HG02981 (cell line): ENCODE results near the gene IPO5.
A peak's percentile ranks its signal among the peaks of the same experiment; 100 is the strongest.
"Not testable (repeated sequence)": the region's sequence is repeated elsewhere in the genome, so short reads cannot be mapped to it uniquely, and the experiment has no call there.

Experiments
- ATAC-seq: cut with Tn5 transposase; IDR thresholded peaks from one replicate; pipeline ENCODE4 v1.9.1; 2021; ENCODE audit warnings: mild to moderate bottlenecking, moderate library complexity; ENCODE audit not compliant: unreplicated experiment

IPO5 gene

DNA sequence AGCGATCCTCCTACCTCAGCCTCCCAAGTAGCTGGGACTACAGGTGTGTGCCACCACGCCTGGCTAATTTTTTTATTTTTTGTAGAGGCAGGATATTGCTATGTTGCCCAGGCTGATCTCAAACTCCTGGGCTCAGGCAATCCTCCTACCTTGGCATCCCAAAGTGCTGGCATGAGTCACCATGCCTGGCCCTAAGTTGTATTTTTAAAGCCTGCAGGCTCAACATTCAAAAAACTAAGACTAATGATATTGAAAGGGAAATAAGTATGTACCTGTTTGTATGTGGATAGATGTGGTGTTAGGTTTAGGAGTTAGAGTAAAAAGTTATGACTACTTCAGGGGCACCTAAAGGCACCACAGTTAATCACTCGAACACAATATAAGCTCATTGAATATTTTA is 5.4 kb upstream of the IPO5 start:
- no peak for ATAC-seq

DNA sequence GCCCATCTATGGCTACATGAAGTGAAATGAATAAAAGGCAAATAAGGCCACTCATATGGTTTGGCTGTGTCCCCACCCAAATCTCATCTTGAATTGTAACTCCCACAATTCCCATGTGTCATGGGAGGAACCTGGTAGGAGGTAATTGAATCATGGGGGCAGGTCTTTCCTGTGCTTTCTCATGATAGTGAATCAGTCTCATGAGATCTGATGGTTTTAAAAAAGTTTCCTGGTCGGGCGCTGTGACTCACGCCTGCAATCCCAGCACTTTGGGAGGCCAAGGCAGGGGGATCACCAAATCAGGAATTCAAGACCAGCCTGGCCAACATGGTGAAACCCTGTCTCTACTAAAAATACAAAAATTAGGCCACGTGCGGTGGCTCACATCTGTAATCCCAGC is 4.2 kb upstream of the IPO5 start:
- not testable (repeated sequence) for ATAC-seq

DNA sequence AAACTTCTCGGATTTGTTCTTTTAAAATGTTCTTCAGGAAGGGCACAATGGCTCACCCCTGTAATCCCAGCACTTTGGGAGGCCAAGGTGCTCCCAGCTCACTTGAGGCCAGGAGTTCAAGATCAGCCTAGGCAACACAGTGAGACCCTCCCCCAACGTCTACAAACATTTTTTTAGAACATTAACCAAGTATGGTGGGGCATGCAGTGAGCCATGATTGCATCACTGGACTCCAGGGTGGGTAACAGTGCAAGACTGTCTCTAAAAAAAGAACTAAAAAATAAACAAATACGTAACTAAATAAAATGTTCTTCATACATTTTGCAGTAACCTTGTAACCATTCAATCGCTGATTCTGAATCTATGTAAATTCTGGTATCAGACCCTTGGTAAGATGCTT is 2.1 kb upstream of the IPO5 start:
- no peak for ATAC-seq

DNA sequence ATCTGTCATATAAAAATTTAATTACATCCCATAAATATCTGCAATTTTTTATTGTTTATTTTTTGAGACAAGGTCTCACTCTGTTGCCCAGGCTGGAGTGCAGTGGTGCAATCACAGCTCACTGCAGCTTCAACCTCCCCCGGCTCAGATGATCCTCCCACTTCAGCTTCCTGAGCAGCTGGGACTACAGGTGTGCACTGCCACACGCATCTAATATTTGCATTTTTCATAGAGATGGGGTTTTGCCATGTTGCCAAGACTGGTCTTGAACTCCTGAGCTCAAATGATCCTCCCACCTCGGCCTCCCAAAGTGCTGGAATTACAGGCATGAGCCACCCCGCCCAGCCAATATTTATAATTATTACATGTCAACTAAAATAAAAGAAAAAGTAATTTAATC is 644 bp upstream of the IPO5 start:
- peak; percentile 54 for ATAC-seq

DNA sequence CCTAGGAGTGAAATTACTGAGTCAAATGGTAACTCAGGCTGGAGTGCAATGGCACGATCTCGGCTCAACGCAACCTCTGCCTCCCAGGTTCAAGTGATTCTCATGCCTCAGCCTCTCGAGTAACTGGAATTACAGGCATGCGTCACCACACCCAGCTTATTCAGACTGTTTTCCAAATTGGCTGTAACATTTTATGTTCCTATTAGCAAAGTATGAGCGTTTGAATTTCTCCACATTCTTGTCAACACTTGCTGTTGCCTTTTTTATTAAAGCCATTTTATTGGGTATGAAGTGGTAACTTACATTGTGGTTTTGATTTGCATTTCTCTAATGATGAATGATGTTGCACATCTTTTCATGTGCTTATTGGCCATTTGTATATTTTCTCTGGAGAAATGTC is 7.9 kb downstream of the IPO5 start:
- ATAC-seq: no peak

DNA sequence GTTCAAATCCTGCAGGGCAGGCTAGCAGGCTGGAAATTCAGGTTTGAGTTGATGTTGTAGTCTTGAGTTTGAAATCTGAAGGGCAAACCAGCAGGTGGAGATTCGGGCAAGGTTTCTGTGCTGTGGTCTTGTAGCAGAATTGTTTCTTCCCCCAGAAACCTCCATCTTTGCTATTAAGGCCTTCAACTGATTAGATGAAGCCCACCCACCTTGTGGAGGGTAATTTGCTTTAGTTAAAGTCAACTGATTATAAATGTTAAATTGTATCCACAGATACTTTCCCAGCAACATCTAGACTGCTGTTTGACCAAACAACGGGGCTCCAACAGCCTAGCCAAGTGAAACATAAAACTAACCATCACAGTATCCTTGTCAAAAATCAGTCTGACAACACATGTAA is 9.4 kb downstream of the IPO5 start:
- no peak for ATAC-seq

DNA sequence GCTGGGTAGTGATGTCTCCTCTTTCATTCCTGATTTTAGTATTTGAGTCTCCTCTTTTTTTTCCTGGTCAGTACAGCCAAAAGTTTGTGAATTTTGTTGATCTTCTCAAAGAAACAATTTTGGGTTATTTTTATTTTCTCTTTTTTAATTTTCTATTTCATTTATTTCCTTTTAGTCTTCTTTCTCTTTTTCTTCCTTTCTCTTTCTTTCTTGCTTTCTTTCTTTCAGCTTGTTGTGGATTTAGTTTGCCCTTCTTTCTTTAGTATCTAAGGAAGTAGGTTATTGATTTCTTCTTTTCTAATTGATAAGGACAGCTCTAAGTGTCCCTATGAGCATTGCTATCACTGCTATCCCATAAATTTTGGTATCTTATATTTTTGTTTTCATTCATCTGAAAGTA is 13.8 kb downstream of the IPO5 start:
- no peak for ATAC-seq

DNA sequence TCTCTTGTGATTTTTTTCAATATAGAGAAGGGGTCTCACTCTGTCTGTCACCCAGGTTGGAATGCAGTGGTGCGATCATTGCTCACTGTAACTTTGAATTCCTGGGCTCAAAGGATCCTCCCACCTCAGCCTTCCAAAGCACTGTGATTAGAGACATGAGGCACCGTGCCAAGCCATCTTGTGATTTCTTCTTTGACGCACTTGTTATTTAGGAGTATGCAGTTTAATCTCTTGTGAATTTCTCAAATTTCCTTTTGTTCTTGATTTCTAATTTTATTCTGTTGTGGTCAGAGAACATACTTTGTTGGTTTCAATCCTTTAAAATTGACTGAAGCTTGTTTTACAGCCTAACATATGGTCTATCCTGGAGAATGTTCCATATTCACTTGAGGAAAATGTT is 14.5 kb downstream of the IPO5 start:
- ATAC-seq: no peak

DNA sequence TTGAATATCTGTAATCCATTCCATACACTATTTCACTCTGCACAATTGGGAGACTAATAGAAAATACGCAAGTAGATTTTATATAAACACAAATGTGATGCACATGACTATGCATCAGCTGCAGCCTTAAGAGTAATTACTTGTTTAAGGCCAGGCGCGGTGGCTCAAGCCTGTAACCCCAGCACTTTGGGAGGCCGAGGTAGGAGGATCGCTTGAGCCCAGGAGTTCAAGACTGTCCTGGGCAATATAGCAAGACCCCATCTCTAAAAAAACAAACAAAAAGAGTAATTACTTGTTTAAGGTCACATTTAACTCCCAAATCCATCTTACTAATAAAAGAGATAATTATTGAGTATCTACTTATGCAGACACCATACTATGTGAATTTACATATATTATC is 18.0 kb downstream of the IPO5 start:
- ATAC-seq: no peak

DNA sequence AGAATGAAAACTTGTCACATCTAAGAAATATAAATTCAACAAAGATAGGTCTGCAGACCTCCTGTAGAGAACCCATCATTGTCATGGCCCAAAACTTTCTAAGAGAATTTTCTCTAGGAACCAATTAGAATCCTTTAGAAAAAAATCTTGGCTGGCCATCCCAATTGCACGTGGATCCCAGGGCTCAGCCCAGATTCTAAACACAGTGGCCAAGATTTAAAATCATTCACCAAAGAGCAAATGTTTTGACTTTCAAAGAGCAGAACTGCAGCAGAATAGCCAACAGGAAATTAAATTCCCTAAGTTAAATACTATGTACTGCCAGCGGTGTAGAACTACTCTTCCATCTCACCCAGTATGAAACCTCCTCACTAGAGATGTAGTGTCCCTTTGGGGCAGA is 21.3 kb downstream of the IPO5 start:
- no peak for ATAC-seq

DNA sequence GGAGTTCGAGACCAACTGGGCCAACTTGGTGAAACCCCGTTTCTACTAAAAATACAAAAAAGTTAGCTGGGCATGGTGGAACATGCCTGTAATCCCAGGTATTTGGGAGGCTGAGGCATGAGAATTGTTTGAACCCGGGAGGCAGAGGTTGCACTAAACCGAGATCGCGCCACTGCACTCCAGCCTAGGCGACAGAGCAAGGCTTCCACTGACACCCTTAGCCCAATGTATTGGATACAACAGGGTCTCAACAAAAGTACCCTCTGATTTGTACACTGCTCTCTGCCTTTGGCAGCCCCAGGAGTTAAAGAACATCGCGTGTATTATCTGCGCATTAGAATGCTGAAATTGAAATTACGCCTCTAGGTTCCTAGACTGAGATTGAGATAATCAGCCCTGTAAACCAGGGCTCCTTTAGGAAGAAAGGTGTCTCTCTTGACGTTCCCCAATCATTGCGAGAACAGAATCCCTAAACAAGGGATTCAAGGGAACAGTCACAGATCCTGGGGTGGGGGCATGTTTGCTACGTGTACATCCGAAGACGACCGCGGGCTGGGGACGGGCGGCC is 21.9 kb downstream of the IPO5 start:
- ATAC-seq: peak; percentile 2

DNA sequence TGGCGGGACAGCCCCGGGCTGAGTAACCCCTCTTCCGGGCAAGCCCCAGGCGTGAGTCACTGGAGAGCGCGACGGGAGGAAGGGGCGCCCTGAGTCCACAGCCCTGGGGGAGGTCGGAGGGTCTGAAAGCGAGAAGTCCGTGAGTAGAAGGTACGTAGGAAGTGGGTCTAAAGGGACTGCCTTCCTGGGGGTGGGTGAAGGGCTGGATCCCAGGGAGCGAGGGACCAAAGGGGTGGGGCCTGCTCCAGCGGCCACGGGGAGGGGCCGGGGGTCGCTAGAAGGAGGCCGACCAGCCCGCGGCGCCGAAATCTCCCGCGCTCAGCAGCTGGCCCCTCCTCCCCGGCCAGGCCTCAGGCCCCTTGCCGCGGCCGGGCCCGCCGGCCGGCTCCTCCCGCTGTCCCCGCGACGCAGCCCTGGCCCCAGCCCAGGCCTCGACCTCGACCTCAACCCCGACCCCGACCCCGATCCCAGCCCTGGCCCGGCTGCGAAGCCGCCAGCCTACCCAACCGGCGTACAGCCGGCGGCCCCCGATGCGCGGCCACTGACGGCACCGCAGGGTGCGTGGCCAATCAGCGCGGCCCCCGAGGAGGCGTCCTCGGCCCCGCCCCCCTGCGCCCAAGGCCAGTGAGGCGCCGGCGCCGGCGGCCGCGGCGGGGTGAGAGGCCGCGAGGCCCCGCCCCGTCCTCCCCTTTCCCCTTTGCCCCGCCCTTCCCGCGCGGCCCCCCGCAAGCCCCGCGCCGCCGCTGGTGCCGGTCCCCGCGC is 22.6 kb downstream of the IPO5 start:
- peak; percentile 87 for ATAC-seq

DNA sequence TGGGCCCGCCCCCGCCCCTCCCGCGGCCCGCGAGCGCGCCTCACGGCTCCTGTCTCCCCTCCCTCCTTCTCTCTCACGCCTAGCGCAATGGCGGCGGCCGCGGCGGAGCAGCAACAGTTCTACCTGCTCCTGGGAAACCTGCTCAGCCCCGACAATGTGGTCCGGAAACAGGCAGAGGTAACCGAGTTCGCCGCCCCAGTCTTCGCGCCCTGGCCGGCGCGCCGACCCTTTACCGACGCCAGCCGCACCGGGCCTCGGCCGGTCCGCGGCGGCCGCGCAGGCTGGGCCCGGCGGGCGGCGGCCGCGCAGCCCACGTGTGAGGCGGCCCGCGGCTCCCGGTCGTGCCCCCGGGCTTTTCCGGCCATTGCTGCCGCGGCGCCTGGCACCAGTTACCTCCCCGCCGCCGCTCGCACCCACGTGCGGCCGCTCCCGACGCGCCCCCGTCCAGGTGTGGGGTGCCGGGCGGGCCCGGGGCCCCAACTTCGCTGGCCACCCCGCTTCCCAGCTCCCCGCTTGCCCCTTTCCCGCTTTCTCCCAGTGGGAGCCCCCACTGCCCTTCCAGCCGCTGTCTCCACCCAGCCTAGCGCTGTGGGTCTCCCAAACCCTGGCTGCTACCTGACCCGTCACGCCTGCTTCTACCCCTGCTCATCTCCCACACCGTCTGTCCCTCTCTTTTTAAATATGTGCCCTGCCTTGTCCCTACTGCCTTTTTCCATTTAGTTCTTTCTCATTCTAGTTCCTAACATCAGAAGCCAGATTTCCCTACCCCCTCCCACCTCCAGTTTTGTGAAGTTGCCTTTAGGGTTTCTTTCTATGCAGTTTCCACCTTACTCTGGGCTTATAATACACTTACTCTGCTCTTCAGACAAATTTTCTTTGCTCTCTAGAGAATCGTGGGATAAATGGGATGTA is 23.4 kb downstream of the IPO5 start:
- ATAC-seq: peak; percentile 34

DNA sequence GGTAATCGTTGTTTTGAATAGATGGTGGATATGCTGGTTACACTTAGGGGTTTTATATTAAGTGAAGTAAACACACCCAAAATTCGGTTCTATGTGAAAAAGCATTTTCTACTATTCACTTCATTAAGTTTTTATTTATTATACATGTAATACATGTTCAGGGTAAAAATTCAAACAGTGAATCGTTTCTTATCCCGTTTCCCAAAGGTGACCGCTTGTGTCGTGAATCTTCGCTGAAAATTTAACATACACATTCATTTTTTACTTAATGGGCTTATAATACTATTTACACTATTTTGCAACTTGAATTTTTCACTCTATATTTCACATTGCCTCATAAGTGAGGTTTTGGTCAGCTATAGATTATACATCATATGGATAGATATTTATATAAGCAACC is 24.5 kb downstream of the IPO5 start:
- ATAC-seq: no peak

DNA sequence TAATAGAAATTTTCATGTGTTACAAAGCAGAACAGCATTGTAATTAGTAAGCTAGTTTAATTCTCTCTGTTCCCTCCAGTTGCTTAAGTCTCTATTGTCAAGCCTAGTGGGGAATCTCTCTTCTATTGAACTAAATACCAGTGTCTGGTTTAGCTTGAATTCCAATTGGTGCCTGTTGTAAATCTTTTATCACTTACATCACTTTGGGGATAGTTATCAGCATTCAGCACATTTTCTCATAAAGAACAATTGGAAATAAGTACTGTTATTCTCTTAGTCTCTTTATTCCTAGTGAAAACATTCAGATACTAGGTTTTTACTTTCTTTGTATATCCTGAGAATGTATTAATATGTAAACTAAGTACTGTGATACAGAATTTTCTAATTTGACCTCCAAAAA is 25.2 kb downstream of the IPO5 start:
- no peak for ATAC-seq

DNA sequence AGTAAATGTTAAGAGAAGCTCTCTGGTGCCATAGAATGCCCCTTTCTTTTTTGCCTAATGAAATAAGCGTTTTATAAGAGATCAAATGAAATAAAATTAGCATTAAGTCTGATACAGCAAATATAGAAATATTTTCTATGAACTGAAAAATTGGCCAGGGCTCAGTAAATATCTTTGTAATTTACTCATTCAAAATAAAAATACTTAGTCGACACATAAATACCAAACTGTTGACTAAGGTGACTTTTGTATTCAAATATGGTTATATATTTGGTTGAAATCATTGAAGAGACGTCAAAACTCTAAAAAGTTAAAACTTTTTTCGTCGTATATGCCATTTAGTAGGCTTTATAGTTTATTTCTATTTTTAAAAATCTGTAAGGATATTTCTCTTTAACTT is 25.6 kb downstream of the IPO5 start:
- no peak for ATAC-seq

DNA sequence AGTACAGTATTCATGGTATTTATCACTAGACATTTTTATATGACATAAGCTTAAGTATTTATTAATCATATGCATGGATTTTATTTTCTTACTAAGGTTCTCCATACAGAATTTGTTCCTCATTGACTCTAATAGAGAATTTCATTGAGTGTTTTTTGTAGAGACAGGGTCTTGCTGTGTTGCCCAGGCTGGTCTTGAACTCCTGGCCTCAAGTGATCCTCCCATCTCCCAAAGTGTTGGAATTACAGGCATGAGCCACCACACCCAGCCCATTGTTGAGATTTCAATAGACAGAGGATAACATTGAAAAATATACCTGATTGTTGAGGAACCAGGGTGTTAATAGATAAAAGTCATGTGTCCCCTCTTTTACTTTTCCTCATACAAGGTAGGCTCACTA is 26.1 kb downstream of the IPO5 start:
- no peak for ATAC-seq

DNA sequence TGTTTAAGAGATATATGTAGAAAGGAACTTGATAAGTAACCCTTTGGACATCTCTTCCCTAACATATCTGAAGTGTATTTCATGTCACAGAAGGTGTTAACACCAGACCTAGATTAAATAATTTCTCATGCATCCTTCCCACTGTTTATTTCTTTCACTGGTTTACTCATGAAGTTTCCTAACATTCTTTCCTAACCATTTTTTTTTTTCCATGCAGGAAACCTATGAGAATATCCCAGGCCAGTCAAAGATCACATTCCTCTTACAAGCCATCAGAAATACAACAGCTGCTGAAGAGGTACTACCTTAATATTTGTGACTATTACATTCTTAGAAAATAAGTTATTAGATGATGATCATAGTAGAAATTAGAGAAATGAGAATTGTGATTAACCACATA is 28.8 kb downstream of the IPO5 start:
- ATAC-seq: no peak

DNA sequence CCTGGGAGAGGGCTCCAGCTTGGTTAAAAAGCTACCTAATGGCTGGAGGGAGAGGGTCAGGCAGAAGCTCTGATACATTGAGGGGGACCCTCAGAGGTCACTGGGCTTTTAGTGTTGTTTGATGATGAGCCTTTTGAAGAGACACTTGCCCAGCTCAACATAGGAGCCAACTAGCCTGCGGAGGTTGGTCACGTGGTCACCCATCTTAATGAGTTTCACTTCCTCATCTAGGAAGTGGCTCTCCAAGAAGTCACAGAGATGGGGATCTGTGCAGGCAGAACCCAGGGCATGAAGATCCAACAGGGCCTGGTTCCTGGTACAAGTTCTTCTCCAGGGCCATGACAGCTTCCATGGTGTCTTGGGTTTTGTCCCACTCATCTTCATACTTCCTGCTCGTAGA is 33.4 kb downstream of the IPO5 start:
- peak; percentile 91 for ATAC-seq

DNA sequence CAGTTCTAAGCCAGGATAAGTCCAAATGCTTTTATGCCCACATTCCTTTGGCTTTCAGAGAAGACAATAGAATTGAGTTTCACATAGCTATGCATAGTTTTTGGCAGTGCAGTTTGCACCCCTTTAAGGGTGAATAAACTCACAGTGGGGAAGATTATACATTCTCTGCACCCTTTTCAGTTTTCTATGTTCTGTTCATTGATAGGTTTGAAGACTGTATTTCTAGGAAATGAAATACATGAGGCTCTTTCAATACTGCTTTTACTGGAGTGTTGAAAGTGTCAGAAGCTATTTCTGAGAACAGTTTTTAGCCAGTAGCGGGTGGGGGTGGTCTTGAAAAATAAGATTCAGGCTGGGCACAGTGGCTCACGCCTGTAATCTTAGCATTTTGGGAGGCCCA is 46.2 kb downstream of the IPO5 start:
- ATAC-seq: no peak

DNA sequence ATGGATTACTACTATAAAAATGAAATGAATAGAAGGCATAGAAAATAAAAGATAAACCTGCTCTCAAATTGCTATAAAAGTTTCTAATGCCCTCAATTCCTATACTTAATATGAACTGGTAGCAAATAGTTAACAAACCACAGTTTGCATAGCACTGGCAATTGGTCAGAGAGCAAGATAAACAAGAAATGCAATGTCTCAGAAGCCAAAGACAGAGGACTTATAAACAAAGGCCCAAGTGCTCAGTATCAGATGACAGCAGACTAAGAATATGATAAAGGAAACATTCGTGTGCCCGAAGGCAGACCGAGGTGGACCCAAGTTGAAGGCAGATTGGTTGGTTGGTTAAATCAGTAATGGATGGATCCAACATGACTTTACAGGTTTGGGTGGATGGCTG is 50.6 kb downstream of the IPO5 start:
- no peak for ATAC-seq

DNA sequence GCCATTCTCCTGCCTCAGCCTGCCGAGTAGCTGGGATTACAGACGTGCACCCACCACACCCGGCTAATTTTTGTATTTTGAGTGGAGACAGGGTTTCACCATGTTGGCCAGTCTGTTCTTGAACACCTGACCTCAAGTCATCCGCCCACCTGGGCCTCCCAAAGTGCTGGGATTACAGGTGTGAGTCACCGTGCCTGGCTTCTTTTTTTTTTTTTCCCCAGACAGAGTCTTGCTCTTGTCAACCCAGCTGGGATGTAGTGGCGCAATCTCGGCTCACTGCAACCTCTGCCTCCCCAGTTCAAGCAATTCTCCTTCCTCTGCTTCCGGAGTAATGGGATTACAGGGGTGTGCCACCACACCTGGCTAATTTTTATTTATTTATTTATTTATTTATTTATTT is 51.5 kb downstream of the IPO5 start:
- not testable (repeated sequence) for ATAC-seq
